GM19240 (cell line): ENCODE measurements around the gene FSCN2.
A peak's percentile ranks its signal among the peaks of the same experiment; 100 is the strongest.

Experiments
- DNase-seq: peaks from one replicate; pipeline ENCODE4 v3.0.0; 2011; ENCODE audit warnings: low spot score; ENCODE audit not compliant: insufficient read length

Gene FSCN2

GRCh38 chr17:81539961-81540675 is 11.9 kb downstream of the FSCN2 start:
- DNase-seq: no peak

- no peak for DNase-seq
Observed at GRCh38 chr17:81540676-81541027, 12.5 kb downstream of the FSCN2 start.

- no peak for DNase-seq
Observed at GRCh38 chr17:81541123-81541522, 12.9 kb downstream of the FSCN2 start.

GRCh38 chr17:81542431-81543338 is 14.5 kb downstream of the FSCN2 start:
- no peak for DNase-seq

- no peak for DNase-seq
Observed at GRCh38 chr17:81543339-81543675, 15.1 kb downstream of the FSCN2 start.

- no peak for DNase-seq
Observed at GRCh38 chr17:81543756-81544155, 15.6 kb downstream of the FSCN2 start.

- no peak for DNase-seq
Observed at GRCh38 chr17:81544281-81544974, 16.3 kb downstream of the FSCN2 start.

- DNase-seq: no peak
Observed at GRCh38 chr17:81545160-81545949, 17.2 kb downstream of the FSCN2 start.

GRCh38 chr17:81546906-81547613 is 18.9 kb downstream of the FSCN2 start:
- no peak for DNase-seq

- no peak for DNase-seq
Observed at GRCh38 chr17:81547614-81547982, 19.4 kb downstream of the FSCN2 start.

- DNase-seq: no peak
Observed at GRCh38 chr17:81549031-81549557, 20.9 kb downstream of the FSCN2 start.

- DNase-seq: no peak
Observed at GRCh38 chr17:81549826-81550225, 21.6 kb downstream of the FSCN2 start.

- DNase-seq: no peak
Observed at GRCh38 chr17:81550285-81550684, 22.1 kb downstream of the FSCN2 start.

GRCh38 chr17:81550830-81551457 is 22.8 kb downstream of the FSCN2 start:
- no peak for DNase-seq

GRCh38 chr17:81551458-81552243 is 23.5 kb downstream of the FSCN2 start:
- DNase-seq: no peak

GRCh38 chr17:81552244-81553017 is 24.3 kb downstream of the FSCN2 start, which contains the start of gene FAAP100:
FAAP100 (minus strand) TSS chr17:81552353; CDS start chr17:81552330, 23 bp downstream.
- DNase-seq: peak; percentile 80

- DNase-seq: peak; percentile 88
Observed at GRCh38 chr17:81553018-81553615, 24.9 kb downstream of the FSCN2 start.

- no peak for DNase-seq
Observed at GRCh38 chr17:81553616-81554181, 25.5 kb downstream of the FSCN2 start.
